Tibial artery (tissue), 4 donors: ENCODE data around the gene ITLN1.
"Not testable (repeated sequence)": the region's sequence is repeated elsewhere in the genome, so short reads cannot be mapped to it uniquely, and the experiment has no call there.

Experiments
- DNase-seq, 2 donors: peaks; one replicate each; pipeline ENCODE4 v3.0.0-alpha.2; 2019
- H3K27ac ChIP-seq, 2 donors: fragments of 200-600 bp; sonication (generic) in 1 of 2; 1 replicate in 1 of 2; 2 replicates in 1 of 2; pipeline ENCODE4 v1.5.1; 2018 to 2019; ENCODE audit warnings: mild to moderate bottlenecking in 1 of 2
- H3K27me3 ChIP-seq, 2 donors: fragments of 200-600 bp; sonication (generic) in 1 of 2; one replicate each; pipeline versions ENCODE4 v1.5.1 to v1.6.0; 2016 to 2019
- H3K36me3 ChIP-seq, 3 donors: fragments of 200-600 bp; sonication (generic) in 2 of 3; one replicate each; pipeline ENCODE4 v1.5.1; 2016 to 2019; ENCODE audit warnings: mild to moderate bottlenecking in 2 of 3
- H3K4me1 ChIP-seq, 4 donors: fragments of 200-600 bp; sonication (generic) in 2 of 4; 1 replicate in 3 of 4; 2 replicates in 1 of 4; pipeline ENCODE4 v1.5.1; 2016 to 2019
- H3K4me3 ChIP-seq, 2 donors: fragments of 200-600 bp; sonication (generic) in 1 of 2; 1 replicate in 1 of 2; 2 replicates in 1 of 2; pipeline ENCODE4 v1.5.1; 2018 to 2019; ENCODE audit warnings: mild to moderate bottlenecking in 2 of 2
- H3K9me3 ChIP-seq, 3 donors: fragments of 200-600 bp; sonication (generic) in 1 of 3; one replicate each; pipeline ENCODE4 v1.5.1; 2016 to 2019
- CTCF ChIP-seq, 2 experiments: fragments of 200-600 bp in 1 of 2; fragments of 450-650 bp in 1 of 2; IDR thresholded peaks; one replicate each; pipeline ENCODE4 v1.5.1; 2017 to 2019; ENCODE audit warnings: antibody characterized with exemption in 2 of 2, mild to moderate bottlenecking in 1 of 2, moderate library complexity in 1 of 2
- intact Hi-C: fragments of 100-400 bp; cut with DNase I; formaldehyde crosslinking; loops from one replicate; pipeline ENCODE4 v1.15.0; 2023; ENCODE audit warnings: low total_unique reads

The ITLN1 gene

DNA sequence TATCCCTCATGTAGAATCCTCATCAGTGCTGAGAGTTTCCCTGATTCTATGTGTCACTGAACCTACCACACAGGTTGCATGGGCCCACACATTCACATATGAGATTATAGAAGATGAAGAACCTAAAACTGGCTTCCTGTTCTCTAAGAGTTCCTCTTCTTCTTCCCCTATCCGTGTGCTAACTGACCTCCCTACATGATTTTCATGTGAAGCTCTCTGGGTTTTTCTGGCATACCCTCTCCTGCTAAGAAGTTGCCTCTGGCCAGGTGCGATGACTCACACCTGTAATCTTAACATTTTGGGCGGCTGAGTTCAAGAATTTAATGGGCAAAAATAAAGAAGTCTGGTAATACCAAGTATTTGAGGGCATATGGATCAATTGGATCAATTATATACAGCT lies 16.8 kb downstream of the ITLN1 start:
- TF ChIP-seq CTCF (IDR thresholded peaks at IDR 0.05), result no peak
- Histone ChIP-seq H3K27me3 (no peaks in the 10 kb centered on the region), H3K9me3 (no peaks in the 10 kb centered on the region), H3K4me3 (no peak overlapping the region), H3K27ac (no peak overlapping the region), H3K36me3 (no peaks in the 10 kb centered on the region), H3K4me1 (no peaks in the 10 kb centered on the region)
- intact Hi-C loops, result no loop called here
- no peak for DNase-seq

DNA sequence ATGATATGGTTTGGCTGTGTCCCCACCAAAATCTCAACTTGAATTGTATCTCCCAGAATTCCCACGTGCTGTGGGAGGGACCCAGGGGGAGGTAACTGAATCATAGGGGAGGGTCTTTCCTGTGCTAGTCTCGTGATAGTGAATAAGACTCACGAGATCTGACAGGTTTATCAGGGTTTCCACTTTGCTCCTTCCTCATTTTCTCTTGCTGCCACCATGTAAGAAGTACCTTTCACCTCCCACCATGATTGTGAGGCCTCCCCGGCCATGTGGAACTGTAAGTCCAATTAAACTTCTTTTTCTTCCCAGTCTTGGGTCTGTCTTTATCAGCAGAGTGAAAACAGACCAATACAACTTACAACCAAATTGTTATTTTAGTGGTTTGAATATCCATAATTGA lies 17.3 kb downstream of the ITLN1 start:
- intact Hi-C loops, H3K36me3 ChIP-seq: not testable (repeated sequence)

GRCh38 chr1:160866695-160867260 lies 18.2 kb downstream of the ITLN1 start:
- TF ChIP-seq CTCF (IDR thresholded peaks at IDR 0.05), result no peak
- Histone ChIP-seq H3K4me1 (no peaks in the 10 kb centered on the region), H3K4me3 (no peak overlapping the region), H3K9me3 (no peaks in the 10 kb centered on the region), H3K27me3 (no peaks in the 10 kb centered on the region), H3K36me3 (no peaks in the 10 kb centered on the region), H3K27ac (no peak overlapping the region)
- DNase-seq, result no peak
- intact Hi-C loops, result no loop called here

More for the DNA sequence above, 17.3 kb downstream of the ITLN1 start:
- not testable (repeated sequence) for H3K4me3 ChIP-seq, H3K4me1 ChIP-seq, DNase-seq, H3K27ac ChIP-seq, H3K27me3 ChIP-seq, H3K9me3 ChIP-seq

GRCh38 chr1:160866001-160866694 lies 18.8 kb downstream of the ITLN1 start:
- intact Hi-C loops, result no loop called here
- H3K27me3 ChIP-seq, result no peaks in the 10 kb centered on the region
- H3K4me1 ChIP-seq, result no peaks in the 10 kb centered on the region
- no peaks in the 10 kb centered on the region for H3K36me3 ChIP-seq
- TF ChIP-seq CTCF (IDR thresholded peaks at IDR 0.05), result no peak
- DNase-seq, result no peak
- no peak overlapping the region for H3K27ac ChIP-seq
- H3K4me3 ChIP-seq, result no peak overlapping the region
- H3K9me3 ChIP-seq, result no peaks in the 10 kb centered on the region

DNA sequence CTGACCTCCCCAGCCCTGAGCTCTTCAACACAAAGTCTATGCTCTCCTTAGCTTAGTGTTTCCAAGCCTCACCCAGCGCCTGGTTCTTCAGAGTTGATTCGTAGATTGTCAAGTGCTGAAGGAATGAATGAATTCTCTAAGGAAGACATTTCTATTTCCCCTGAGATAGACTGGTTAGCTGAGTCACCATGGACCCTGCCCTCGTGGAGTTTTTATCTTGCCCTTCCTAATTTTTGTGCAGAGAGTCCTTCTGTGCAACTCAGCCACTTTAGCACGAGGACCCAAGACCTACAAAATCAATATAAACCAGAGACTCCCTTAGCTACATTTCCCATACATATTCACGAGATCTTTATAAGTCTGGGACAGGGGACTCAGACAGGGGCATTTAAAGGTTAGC lies 19.6 kb downstream of the ITLN1 start:
- no peak for TF ChIP-seq CTCF (IDR thresholded peaks at IDR 0.05)
- no peaks in the 10 kb centered on the region for H3K4me1 ChIP-seq
- no peak overlapping the region for H3K27ac ChIP-seq
- intact Hi-C loops, result no loop called here
- no peaks in the 10 kb centered on the region for H3K9me3 ChIP-seq
- no peak overlapping the region for H3K4me3 ChIP-seq
- DNase-seq, result no peak
- no peaks in the 10 kb centered on the region for H3K36me3 ChIP-seq
- H3K27me3 ChIP-seq, result no peaks in the 10 kb centered on the region

GRCh38 chr1:160864173-160864572 lies 20.8 kb downstream of the ITLN1 start:
- TF ChIP-seq CTCF (IDR thresholded peaks at IDR 0.05), result no peak
- no peak for DNase-seq
- Histone ChIP-seq H3K27me3 (no peaks in the 10 kb centered on the region), H3K4me3 (no peak overlapping the region), H3K36me3 (no peaks in the 10 kb centered on the region), H3K4me1 (no peaks in the 10 kb centered on the region), H3K9me3 (no peaks in the 10 kb centered on the region), H3K27ac (no peak overlapping the region)
- intact Hi-C loops, result no loop called here
